GM19467 (cell line): ENCODE data around the gene CXCL9.
"Not testable (repeated sequence)": the region's sequence is repeated elsewhere in the genome, so short reads cannot be mapped to it uniquely, and the experiment has no call there.

ENCODE experiments used
- ATAC-seq: cut with Tn5 transposase; IDR thresholded peaks from one replicate; pipeline ENCODE4 v1.9.1; 2021; ENCODE audit warnings: mild to moderate bottlenecking, moderate library complexity; ENCODE audit not compliant: unreplicated experiment

The CXCL9 gene

DNA sequence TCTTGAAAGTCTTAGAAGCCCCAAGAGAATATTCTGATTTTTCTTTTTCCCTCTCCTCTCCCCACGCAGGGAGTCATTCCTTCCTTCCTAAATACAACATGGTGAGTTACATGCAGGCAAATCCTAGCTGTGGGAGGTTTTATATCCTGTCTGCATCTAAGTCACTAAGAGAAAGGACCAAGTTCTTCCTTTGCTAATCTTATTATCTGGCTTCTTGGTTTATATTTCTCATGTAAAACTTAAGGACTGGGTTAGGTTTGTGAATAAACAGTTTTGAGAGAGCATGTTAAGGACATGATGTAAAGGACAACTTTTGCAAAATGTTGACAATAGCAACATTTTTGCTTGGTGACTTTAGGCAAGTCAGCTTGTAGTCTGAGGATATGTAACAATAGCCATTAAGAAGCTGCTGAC lies 5.1 kb upstream of the CXCL9 start:
- ATAC-seq = no peak

- peak; percentile 51 for ATAC-seq
Measured at GRCh38 chr4:76011700-76012387, 4.5 kb upstream of the CXCL9 start.

DNA sequence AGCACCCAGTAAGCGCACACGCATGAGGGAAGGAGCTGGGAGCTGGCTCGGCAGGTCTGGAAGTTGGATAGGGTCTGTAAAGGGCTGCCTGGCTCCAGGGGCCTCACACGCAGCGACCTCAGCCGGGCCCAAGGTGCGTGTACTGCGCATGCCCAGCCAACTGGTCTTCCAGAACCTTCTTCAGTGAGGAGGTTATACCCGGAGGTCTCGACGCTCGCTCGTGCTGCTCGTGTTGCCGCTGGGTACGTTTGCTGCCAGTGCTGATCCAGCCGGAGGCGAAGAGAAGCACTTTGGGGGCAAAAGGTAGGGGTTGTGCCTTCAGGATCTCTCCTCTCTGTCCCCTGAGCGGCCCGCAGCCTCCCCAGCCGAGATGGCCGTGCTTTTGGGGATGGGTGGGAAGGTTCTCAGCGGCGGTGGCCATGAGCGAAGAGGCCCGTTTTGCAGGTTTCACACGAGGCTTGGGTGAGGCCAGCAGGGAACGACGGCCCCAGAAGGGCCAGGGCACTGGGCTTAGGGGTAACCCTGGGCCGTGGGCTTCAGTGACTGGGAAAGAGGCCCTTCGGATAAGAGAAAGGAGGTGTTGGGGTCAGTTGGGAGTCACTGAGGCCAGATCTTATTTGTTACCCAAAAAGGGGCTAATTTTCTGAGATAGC lies 3.8 kb upstream of the CXCL9 start:
- ATAC-seq = no peak

DNA sequence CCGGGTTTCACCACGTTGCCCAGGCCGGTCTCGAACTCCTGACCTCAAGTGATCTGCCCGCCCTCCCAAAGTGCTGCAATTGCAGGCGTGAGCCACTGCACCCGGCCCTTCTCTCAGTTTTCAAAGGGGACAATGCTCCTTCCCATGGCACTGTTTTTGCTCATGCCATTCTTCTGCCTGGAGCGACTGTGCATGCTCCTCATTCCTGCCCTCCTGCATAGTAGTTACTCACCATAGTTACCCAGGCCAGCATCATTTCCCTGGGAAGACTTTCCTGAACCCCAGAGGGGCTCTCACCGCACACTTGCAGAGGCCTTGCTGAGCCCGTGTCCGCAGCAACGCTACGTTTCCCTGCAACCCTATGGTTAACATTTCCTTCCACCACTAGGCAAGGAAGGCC lies 3.3 kb upstream of the CXCL9 start:
- ATAC-seq = no peak

GRCh38 chr4:76009311-76009710 lies 2.0 kb upstream of the CXCL9 start:
- no peak for ATAC-seq

- no peak for ATAC-seq
Measured at GRCh38 chr4:76003620-76004019, 3.7 kb downstream of the CXCL9 start.

DNA sequence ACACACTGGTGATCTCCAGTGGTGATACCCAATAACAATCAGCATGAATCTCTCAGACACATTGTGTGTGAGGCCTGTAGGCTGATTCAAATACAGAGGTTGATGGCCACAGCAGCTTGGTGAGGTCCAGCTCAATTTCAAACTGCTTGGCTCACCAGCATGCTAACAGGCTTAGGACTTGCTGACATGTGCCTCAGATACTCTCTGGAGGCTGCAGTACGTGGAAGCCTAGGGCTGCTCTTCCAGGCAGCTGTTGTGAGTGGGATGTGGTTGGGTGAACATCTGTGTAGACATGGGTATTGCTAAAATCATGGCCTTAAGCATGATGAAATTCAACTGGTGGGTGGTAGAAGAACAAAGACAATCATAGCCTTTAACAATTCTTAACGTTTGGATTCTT lies 4.3 kb downstream of the CXCL9 start:
- no peak for ATAC-seq

GRCh38 chr4:76002176-76002575 lies 5.1 kb downstream of the CXCL9 start:
- no peak for ATAC-seq

DNA sequence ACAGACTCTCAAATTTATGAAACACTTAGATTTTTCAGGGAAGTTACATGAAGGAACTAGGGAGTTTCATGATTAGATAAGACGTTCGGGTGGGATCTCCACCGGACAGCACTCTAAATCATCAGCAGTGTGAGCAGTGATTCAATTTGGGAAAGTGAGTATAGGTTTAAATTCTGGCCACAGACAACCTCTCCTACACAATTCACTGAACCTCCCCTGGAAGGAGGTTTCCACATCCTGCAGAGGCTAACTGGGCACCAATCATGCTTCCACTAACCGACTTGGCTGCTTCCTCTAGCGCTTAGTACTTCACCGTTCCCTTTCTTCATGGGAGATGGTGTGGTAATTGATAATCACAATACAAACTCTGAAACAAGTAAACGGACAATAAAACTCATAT lies 5.6 kb downstream of the CXCL9 start:
- no peak for ATAC-seq

DNA sequence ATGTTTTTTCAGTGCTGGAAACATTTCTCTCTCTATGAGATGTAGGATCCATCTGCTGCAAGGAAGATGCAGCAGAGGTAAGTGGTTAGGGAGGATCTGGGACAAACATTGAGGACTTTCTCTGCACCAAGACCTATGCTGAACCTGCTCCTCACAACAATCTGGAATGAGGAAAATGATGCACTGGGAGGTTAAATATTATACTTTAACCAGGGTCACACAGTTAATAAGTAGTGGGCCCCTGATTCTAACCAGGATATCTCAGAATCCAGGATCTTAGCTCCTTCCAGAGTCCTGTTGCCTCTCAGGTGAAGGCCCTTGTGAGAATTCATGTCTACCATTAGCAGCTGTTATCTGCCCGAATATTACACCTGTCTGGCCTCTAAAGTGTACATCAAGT lies 7.0 kb downstream of the CXCL9 start:
- no peak for ATAC-seq

DNA sequence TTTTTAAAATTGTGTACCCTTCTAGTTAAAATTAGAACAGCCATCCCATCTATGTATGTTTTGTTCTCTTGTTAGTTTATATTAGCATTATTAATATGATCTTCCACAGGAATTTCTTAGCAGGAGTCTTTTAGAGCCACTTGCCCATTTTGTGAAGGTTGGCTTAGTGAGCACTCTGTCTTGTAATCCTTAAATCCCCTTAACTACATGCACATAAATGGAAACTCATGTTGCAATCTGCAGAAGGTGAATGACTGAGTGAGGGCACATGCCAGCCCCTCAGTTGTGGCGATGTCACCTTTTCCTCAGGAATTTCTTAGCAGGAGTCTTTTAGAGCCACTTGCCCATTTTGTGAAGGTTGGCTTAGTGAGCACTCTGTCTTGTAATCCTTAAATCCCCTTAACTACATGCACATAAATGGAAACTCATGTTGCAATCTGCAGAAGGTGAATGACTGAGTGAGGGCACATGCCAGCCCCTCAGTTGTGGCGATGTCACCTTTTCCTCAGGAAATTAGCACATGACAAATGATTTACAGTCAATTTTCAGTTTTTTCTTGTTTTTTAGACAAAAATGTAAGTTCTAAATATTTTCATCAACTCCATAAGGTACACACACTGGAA lies 8.7 kb downstream of the CXCL9 start:
- not testable (repeated sequence) for ATAC-seq

DNA sequence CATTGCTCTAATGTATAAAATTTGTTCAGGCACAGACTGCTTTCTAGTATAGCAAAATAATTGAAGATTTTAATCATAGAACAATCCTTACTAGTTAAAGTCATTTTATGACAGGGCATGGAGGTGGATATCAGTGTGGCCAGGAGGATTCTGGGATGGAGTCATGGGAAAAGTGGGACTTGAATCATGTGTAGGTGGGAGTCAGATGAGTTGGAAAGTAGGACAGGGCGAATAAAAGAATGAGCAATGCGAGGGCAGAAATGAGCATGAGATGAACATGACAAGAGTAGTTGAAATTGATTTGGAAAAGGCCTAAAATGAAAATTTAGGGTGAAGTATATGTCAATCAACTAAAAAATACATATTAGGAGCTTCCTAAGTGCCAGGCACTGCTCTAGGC lies 9.4 kb downstream of the CXCL9 start:
- ATAC-seq = no peak

DNA sequence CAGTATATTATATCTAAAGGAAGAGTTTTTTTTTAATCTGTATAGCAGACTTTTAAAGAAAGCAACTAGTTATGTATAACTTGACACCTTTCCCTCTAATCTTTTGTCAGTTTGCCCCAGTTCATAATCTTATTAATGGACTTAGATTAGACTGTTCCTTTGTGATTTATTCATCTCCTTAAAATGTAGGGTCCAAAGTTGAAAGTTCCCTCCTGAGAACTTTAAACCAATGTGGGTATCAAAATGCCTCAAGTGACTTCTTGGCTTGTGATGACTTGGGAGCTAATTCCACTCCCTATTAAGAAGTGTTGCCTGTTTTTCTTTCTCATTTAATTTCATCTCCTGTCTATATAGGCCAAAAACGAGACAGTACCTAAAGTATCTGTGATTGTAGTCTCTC lies 10.2 kb downstream of the CXCL9 start:
- no peak for ATAC-seq

GRCh38 chr4:75995727-75996126 lies 11.6 kb downstream of the CXCL9 start:
- no peak for ATAC-seq

DNA sequence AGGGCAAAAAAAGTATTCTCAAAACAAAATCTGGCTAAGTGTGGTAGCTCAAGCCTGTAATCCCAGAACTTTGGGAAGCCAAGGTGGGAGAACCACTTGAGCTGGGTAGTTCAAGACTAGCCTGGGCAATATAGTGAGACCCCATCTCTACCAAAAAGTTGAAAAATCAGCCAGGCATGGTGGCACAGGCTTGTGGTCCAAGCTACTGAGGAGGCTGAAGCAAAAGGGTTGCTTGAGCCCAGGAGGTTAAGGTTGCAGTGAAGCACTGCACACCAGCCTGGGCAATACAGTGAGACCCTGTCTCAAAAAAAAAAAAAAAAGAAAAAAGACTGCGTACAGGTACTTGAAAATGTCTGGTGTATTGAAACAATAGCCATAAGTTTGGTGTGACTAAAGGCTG lies 14.8 kb downstream of the CXCL9 start:
- ATAC-seq = no peak

DNA sequence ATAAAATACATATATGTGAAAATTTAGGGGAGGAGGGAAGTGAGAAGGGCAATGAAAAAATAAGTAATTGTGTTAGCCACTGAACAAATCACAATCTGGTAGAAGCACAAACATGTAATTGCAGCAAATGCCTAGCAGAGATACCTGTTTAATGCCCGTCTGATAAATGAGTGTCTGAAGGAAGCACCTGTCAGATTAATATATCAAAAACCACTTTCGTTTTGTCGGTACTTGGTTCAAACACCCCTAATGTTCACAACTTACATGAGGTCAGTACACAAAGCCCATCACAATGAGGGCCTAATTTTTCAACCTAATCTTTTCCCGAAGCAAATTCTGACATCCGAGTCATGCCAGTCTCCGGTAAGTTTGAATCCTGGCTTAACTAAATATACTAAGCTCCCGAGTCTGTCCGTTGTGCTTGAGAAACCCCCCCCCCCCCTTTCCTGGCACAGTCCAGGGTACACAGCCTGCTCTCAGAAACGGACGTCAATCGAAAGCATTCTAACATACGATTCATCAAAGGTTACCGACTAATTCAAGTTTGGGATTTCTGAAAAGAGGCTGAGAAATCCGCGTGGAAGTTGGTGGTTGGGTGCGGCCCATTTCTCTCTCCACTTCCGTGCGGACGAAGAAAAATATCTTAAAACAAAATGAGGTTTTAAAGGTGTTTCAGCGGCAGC lies 17.3 kb downstream of the CXCL9 start:
- no peak for ATAC-seq

- ATAC-seq = no peak
Measured at GRCh38 chr4:75985116-75985515, 22.2 kb downstream of the CXCL9 start.

GRCh38 chr4:75980576-75980975 lies 26.7 kb downstream of the CXCL9 start:
- no peak for ATAC-seq

DNA sequence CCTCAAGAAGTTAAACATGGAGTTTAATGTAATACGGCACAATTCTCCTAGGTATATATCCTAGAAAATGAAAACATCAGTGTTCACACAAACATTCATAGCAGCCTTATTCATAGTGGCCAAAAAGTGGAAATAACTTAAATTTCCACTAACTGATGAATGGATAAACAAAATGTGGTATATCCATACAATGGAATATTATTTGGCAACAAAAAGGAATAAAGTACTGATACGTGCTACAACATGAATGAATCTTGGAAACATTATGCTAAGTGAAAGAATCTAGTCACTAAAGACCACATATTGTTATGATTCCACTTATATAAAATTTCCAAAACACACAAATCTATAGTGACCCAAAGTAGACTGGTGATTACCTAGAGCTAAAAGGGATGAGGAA lies 31.1 kb downstream of the CXCL9 start:
- no peak for ATAC-seq

DNA sequence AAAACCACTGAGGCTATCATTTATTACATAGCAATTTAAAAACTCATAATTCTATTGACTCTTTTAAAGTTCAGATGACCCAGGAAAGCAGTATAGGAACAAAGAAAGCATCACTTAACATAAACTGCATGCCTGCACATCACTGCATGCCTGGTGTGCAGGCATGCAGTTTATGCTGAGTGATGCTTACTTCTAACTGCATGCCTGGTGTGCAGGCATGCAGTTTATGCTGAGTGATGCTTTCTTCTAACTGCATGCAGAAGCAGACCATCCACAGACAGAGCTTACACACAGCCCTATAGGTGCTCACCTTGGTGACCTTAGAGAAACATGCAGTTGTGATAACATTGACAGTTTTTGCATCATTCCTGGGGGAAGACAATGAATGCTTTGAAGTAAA lies 33.5 kb downstream of the CXCL9 start:
- ATAC-seq = no peak

GRCh38 chr4:75968084-75968483 lies 39.2 kb downstream of the CXCL9 start:
- ATAC-seq = no peak

DNA sequence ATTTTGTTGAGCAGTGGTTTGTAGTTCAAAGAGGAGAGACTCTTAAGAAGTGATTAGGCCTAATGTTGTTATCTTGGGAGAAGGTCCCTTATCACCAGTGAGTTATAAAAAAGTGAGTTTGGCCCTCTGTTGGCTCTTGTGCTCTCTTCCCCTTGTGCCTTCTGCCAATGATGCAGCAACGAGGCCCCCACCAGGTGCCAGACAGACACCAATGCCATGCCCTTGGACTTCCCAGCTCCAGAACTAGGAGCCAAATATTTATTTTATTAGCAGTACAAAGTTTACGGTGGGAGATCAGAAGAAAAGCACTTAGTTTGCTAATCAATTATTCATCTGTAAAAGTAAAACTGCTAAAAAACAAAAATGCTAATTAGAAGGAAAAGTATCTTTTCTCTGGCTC lies 43.8 kb downstream of the CXCL9 start:
- ATAC-seq = no peak
